GM19193 (cell line): Measurements from ENCODE around the gene JMJD8.
A peak's percentile ranks its signal among the peaks of the same experiment; 100 is the strongest.

ENCODE experiments used
- POLR2A ChIP-seq: IDR thresholded peaks from 4 replicates; pipeline ENCODE4 v1.6.1; 2011; ENCODE audit not compliant: insufficient read depth, insufficient read length; ENCODE audit errors: extremely low read depth

The JMJD8 gene

DNA sequence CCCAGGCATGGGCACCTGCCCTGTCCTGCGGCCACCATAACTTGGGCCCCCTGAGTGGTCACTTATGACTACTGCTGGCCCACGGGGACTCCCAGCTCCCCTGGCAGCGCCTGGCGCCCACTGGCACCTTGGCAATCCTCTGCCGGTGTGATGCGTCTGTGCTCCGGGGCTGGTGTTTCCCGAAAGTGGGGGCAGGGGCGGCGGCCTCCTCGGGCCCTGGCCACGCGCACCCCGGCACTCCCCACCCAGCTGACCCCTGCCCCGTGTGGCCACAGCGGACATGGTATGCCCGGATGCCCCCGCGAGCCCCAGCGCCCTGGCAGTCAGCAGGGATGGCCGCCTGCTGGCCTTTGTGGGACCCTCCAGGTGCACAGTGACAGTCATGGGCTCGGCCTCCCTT, 26.6 kb downstream of the JMJD8 start:
- TF ChIP-seq POLR2A: no peak

DNA sequence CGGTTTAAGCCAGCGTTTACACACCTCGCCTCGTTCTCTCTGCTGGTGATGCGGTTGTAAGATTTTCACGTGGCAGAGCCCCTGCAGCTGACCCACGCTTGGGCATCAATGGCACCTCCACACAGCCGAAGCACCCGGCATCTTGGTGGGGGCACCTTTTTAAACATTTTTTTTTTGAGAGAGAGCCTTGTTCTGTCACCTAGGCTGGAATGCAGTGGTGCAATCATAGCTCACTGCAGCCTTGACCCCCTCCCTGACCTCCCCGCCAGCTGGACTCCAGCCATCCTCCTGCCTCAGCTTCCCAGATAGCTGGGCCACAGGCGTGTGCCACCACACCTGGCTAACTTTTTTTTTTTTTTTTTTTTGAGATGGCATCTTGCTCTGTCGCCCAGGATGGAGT, 30.1 kb downstream of the JMJD8 start:
- TF ChIP-seq POLR2A: no peak

- TF ChIP-seq POLR2A: no peak
These were observed 31.5 kb downstream of the JMJD8 start for GRCh38 chr16:652454-653305.

GRCh38 chr16:651844-652243, 32.3 kb downstream of the JMJD8 start:
- TF ChIP-seq POLR2A: no peak

DNA sequence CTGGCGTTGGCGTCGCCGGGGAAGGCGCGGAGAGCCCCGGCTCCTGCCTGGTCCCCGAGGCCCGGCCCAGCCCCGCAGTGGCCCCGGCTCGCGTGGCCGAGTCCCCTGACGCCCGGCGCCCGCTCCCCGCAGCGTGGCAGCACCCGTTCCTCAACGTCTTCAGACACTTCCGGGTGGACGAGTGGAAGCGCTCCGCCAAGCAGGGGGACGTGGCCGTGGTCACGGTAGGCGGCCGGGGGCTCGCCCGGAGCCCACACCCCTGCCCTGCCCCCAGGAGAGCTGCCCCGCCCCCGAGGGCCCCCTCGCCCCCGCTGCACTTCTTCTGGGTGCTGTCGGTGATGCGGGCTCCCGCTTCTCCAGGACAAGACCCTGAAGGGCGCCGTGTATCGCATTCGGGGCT, 34.5 kb downstream of the JMJD8 start:
- no peak for TF ChIP-seq POLR2A

GRCh38 chr16:648781-649589, 35.1 kb downstream of the JMJD8 start, which contains the start of gene WDR90:
Gene WDR90, plus strand, starts transcription at chr16:649365. Its CDS starts 52 bp downstream, at chr16:649417.
- TF ChIP-seq POLR2A: peak; percentile 47

- TF ChIP-seq POLR2A: no peak
These were observed 35.9 kb downstream of the JMJD8 start for GRCh38 chr16:648071-648780.

DNA sequence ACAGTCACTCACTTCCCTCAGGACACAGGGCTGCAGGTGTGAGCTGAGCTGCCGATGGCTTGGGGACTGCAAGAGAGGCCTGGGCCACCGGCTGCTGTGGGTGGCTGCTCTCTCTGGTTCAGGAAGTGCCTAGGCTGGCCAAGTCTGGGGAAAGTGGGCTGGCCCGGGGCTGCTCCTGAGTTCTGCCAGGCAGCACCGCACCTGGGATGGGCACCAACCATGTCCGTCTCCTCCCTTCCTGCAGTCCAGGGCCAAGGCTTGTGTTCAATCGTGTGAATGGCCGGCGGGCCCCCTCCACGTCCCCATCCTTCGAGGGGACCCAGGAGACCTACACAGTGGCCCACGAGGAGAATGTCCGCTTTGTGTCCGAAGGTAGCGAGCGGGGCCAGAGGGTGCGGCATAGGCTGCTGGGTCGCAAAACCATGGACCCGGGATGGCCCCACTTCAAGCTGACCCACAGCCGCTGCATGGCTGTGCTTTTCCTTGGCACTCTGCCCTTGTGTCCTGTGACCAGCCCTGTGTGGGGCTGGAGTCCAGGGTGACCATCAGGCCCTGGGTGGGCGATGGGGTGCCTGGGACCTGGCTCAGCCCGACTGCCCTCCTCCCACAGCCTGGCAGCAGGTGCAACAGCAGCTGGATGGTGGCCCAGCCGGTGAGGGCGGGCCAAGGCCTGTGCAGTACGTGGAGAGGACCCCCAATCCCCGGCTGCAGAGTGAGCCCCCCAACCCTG, 36.8 kb downstream of the JMJD8 start:
- TF ChIP-seq POLR2A: no peak

GRCh38 chr16:646679-647172, 37.4 kb downstream of the JMJD8 start:
- no peak for TF ChIP-seq POLR2A

DNA sequence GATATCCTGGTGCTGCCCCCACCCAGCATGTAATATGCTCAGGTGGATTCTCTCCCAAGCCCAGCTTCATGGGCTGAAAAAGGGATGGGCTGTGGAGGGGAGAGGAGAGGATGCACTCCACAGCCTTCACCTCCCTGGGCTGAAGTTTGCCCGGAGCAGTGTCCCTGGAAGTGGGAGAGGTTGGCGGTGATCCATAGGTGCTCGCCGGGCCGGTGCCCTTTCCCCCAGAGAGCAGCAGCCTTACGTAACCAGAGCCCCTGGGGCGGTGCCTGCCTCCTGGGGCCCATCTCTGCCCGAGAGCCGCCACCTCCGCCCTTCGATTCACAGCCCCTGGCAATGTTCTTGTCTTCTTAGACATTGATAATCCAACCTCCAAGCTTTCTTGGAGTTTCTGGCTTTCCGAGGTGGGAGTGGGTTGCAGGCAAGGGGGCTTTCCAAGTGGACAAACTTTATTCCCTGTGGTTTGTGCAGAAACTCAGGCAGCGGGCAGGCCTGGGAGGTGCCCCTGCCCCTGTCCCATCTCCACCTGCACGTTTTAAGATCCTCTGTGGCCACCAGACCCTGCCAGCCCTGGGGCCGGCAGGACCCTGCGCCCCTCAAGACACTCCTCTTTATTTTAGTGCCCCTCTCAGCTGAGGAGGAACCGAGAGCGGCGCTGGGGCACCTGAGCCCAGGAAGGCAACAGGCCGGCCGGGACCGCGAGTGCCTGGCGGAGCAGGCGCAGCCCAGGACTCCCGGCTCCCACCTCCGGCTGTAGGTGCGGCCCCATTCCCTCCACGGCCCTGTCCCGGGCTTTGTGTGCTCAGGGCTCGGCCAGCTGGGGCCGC, 38.1 kb downstream of the JMJD8 start:
- no peak for TF ChIP-seq POLR2A

- TF ChIP-seq POLR2A: no peak
These were observed 39.6 kb downstream of the JMJD8 start for GRCh38 chr16:644556-644955.

DNA sequence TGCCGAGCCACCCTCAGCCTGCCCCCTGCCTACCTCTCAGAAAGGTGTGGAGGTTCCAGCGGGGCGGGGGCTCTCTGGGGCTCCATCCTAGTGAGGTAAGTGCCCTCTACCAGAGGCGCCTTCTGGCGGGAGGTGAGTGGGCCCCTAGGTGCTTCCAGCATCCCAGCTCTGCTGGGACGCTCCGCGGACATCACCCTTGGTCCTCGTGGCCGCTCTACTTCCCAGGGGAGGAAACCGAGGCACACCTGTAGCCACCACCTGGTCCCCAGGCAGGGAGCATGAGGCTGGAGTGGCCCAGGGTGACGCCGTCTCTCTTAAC, 41.1 kb downstream of the JMJD8 start:
- TF ChIP-seq POLR2A: no peak

DNA sequence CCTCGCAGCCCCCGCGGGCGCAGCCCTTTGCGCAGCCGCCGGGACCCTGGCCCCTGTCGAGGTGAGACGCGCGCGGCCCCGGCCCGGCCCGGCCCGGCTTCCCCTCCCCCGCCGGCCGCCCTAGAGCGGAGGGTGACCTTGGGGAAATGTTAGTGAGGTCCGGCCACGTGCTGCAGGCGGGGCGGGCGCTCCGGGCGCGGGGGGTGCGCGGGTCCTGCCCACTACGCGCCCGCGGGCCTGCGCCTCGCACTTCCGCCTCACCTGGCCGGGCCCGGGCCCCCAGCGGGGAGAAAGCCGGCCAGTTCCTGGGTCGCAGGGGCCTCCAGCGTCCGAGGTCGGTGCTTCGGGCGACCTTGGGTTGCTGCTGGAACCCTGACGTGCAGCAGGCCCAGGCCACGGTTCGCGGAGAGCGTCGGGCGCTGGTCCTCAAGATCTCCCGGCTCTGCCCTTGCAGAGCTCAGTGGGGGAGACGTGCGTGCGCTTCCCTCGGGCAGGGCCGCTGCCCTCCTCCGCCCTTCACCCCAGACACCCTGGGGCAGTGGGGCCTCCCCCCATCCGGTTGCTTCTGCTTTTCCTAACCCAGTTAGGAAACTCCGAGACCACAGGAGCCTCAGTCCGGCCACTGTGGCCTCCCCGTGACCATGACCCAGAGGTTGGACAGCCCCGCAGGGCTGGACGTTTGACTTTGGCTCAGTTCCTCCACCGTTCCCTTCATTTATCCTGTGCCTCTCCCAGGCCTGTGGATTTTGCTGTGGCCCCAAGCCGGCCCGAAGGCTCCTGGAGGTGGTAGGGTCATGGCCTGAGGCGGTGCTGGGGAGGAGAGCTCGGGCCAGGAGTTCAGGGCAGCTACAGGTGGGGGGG, 41.7 kb downstream of the JMJD8 start:
- TF ChIP-seq POLR2A: peak; percentile 22
